GM18498 (cell line): ENCODE data around the gene SH3YL1.

Experiments used
- ATAC-seq: cut with Tn5 transposase; IDR thresholded peaks from one replicate; pipeline ENCODE4 v1.9.1; 2021; ENCODE audit warnings: mild to moderate bottlenecking, moderate library complexity; ENCODE audit not compliant: unreplicated experiment

Gene SH3YL1

DNA sequence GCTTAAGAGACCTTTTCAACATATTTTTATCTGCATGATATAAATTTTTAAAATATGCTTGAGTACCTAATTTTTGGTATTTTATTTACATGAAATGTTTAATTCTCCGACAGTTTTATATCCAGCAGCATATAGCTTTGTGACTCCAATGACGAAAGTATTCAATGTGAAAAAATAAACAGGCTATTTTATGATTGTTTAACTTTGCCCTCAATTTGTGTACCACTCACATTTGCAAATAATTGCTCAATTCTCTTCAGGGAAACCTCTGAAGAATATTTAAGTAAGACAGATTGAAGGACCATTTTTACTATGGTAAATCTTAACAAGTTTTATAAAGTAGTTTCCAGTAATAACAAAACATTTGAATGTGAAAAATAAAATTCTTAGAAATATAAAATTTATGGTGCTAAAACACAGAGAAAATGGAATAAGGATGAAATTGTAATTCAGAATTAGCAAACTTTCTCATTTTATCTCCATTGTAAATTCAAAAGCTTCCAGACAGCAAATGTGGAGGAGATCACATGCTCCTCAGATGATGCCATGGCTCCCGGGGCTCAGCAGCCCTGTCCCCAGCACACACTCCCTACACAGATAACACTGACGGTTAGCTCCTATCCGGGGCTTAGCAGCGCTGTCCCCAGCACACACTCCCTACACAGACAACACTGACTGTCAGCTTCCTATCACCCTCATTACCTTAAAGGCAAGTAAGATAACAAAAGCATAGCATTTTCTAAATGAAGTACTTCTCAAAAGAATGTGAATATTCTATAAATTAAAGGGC, 39.7 kb downstream of the SH3YL1 start:
- ATAC-seq = no peak

GRCh38 chr2:223451-223850, 40.4 kb downstream of the SH3YL1 start:
- no peak for ATAC-seq

GRCh38 chr2:216068-216467, 47.8 kb downstream of the SH3YL1 start:
- ATAC-seq = no peak

- ATAC-seq = no peak
These were observed 49.7 kb downstream of the SH3YL1 start for GRCh38 chr2:213932-214693.

DNA sequence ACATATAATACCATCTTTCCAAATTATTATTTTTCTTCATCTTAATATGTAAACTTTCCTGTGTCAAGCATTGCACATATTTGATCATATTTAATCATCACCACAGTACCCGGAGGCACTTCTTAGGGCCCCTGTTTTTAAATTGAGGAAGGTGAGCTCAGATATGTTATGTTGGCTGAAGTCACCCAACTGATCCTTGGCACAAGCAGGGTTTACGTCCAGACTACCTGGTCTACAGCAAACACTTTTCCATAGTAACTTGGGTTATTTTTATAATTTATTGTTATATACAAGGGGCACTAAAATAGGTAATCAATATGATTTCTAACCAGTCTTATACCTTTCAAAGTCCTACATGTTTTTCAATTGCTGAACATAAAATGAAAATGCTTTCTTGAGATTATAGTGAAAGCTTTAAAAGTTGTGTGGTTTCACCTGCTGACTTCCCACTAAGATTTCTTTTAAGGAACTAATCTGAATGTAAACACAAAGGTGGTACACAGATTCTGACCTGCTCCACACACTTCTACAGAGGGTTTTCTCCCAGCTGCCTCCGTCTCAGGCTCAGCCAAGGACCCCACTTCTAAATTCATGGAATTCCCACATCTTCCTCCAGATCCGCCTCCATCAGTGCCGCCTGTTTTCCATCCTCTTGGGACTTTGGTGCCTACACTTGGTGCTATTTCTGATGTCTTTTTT, 52.2 kb downstream of the SH3YL1 start:
- no peak for ATAC-seq

DNA sequence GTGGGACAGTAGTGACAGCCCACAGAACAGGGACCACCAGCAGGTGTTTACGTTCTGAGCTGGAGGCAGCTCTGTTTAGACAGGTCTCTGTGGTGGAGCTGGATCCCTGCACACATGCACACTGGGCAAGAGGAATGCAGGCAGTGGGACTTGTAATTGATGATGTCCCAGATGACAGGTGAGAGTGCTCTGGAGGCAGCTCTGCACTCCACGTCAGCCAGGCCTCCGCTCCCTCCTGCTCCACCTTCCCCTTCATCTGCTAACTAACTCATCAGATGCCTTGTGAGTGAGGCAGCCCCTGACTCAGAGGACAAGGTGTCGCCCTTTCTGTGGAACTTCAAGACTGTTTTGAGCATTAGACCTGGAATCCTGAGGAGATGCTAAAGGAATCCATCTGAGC, 53.2 kb downstream of the SH3YL1 start:
- no peak for ATAC-seq

- ATAC-seq = no peak
These were observed 54.4 kb downstream of the SH3YL1 start for GRCh38 chr2:209470-209869.

DNA sequence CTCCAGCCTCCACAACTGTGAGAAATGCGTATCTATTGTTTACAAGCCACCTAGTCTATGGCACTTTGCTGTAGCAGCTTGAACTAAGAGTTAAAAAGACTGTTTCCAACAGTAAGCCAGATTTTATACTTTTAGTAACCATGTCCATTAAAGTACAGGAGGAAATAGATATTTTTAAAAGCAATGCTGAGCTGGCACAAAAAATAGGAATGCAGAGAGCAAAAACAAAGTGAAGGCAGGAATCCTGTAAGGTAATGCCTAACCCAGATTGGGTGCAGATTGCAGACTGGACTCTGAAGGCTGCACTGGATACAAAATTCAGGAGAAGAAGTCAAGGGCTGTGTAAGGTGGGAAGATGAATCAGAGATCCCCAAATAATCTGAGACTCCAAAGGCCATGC, 55.5 kb downstream of the SH3YL1 start:
- ATAC-seq = no peak

- ATAC-seq = no peak
These were observed 59.8 kb downstream of the SH3YL1 start for GRCh38 chr2:203984-204383.

DNA sequence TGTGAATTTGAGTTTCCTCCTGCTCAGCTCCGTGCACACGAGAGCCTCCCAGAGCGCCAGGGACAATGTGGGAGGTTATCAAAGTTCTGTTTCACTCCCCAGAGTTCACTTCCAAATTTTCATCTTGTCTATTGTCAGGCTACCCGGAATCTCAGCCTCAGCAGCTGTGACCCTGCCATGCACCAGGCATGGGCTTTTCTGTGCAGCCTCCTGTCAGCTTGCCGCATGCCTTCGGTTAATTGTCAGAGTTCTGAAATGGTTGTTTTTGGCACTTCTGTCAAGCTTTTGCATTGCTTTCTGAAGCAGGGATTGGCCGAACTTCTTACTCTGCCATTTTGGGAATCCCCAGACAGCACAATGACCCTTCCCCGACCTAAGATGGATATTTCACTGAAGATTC, 60.4 kb downstream of the SH3YL1 start:
- ATAC-seq = no peak

GRCh38 chr2:202945-203344, 60.9 kb downstream of the SH3YL1 start:
- ATAC-seq = no peak

DNA sequence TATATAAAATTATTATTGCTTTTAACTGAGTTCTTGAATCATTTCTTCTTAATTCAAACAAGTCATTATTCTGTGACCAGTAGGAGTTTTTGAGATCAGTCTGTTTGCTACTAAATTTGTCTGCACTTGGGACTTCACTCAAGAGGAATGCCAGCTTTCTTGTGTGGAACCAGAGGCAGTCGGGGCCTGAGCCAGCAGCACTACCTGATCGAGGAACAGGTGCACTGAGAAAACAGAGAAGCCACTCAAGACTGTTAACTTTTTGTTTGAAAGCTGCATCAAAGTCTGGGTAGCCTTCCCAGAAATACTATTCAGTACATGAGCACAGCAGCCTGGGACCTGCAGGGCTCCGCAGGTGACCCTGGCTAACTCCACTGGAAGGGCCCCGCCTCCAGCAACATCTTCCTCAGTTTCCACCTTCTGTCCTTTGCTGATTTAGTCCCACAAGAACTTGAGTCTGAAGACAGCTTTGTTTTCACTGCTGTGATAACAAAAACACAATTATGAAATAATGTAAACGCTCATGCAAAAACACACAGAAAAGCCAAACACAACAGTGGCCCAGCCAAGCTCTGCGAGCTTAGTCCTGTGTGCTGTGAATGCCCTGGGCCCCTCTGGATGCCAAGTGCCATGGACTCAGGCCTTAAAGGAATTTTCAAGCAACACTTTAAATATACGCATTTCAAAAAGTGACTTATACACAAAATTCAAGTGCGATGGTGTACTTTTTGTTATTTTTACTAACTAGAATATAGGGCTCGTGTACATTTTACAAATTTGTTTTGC, 62.0 kb downstream of the SH3YL1 start:
- no peak for ATAC-seq

DNA sequence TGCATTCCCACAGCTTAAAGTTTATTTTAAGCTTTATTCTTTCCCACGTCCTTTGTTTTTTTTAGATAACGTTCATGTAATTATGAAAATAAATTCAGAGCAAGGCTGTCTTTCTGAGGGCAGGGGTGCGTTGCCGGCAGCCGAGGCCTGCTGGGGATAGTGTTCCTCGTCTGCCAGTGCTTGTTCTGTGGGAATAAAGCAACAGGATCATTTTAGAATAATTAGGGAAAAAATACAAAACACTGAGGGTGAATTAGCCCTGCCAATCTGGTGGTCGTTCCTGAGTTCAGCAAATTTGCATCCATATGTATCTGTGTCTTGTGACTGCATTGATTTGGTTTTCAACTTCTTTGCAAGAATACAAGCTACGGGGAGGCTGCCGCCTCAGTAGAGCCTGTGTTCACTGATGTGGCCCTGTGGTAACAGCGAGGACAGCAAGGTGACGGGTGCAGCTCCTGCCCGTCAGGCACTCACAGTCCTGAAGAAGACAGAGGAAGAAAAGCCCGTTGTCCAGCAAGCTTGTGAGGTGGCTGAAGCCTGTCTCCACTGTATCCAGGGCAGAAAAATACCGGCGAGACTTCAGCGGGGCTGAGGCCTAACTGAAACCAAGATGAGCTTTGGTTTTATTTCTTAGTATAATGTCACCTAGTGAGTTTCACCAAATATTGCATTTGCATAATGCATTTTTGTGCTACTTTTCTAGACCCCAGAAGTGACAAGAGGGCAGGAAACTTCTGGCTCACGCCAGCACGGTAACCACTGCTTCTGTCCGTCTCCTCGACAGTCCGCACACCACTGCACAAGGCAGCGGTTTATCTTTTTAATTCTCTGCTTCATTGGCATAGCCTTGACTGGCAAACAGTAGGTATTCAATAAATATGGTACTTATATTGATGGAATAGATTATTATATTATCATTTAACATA, 64.5 kb downstream of the SH3YL1 start:
- no peak for ATAC-seq

- ATAC-seq = no peak
These were observed 67.4 kb downstream of the SH3YL1 start for GRCh38 chr2:196406-196805.

GRCh38 chr2:195932-196331, 67.9 kb downstream of the SH3YL1 start:
- ATAC-seq = no peak

DNA sequence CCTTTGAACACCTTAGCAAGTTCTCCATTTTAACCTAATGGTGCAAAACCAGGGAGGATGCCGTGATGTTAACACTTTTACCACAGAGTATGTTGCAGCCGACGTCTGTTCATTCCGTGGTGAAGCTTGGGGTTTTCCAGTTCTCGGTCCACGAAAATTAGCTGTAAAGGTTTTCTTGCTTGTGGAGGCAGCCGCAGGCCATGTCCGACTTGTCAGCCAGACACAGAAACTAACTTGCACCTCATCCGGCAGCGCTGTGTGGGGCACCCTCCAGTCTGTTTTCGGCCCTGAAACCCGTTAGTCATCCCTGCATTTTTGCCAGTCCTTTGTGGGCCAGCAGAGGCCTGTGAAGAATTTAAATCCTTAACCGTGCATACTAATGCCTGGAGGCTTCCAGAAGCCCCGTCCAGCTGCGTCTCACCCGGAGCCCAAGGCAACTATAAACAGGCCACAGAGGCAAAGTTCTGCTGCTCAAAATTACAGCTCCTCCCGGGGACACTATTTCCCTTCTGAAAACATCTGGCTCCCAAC, 70.6 kb downstream of the SH3YL1 start:
- no peak for ATAC-seq

- ATAC-seq = no peak
These were observed 72.3 kb downstream of the SH3YL1 start for GRCh38 chr2:191311-192190.

DNA sequence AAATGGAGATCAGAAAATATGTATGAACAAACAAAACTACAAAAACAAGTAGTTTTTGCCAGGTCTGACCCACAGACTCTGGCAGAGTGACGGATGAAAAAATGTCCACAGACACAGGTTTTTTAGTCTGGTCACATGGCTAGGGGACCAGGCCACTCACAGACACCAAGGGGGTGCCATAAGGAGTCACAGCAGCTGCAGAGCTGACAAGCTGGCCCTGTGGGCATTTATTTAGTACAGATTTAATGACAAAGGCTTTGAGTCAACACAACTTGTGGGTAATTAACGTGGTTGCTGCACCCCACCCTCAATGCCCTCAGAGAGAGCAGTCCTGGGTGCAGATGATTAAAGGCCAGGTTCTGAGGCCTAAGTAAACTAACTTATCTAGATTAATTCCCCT, 76.0 kb downstream of the SH3YL1 start:
- ATAC-seq = no peak

DNA sequence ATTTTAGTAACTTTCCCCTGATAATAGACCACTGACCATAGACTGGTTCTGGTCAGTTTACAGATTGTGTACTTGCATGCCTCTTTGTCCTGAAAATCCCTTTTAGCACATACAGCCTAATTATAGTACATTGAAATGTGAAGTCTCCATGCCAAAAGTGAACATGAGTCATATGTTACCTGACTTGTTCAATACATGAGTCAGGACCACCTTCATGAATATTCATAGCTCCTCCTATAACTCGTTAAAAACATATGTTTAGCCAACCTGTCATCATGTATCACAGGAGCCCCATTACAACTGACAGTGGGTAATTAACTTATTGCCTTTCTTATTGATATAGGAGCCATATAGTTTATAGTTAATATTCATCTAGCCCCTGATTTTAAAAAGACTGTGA, 78.6 kb downstream of the SH3YL1 start:
- ATAC-seq = no peak
